GM18505 (cell line): ENCODE data around the gene NLRP6.
"Not testable (repeated sequence)": the region's sequence is repeated elsewhere in the genome, so short reads cannot be mapped to it uniquely, and the experiment has no call there.

Source experiments
- ATAC-seq: cut with Tn5 transposase; IDR thresholded peaks from one replicate; pipeline ENCODE4 v1.9.1; 2021; ENCODE audit not compliant: unreplicated experiment
- POLR2A ChIP-seq: IDR thresholded peaks from 4 replicates; pipeline ENCODE4 v1.6.1; 2011; ENCODE audit warnings: borderline replicate concordance; ENCODE audit not compliant: insufficient read depth, insufficient read length; ENCODE audit errors: extremely low read depth

Gene NLRP6

GRCh38 chr11:297586-298405 lies 19.6 kb downstream of the NLRP6 start:
- no peak for TF ChIP-seq POLR2A
- ATAC-seq: no peak

GRCh38 chr11:298406-299065 lies 20.3 kb downstream of the NLRP6 start:
- no peak for ATAC-seq
- TF ChIP-seq POLR2A: no peak

- no peak for TF ChIP-seq POLR2A
- ATAC-seq: no peak
Observed at GRCh38 chr11:299081-299891, 21.1 kb downstream of the NLRP6 start, which contains the start of gene IFITM5. TSS of gene IFITM5 (minus strand) at chr11:299526. CDS start at chr11:299490, 36 bp downstream.

GRCh38 chr11:299951-300735 lies 21.9 kb downstream of the NLRP6 start:
- ATAC-seq: no peak
- no peak for TF ChIP-seq POLR2A

GRCh38 chr11:303363-303762 lies 25.2 kb downstream of the NLRP6 start:
- no peak for TF ChIP-seq POLR2A
- no peak for ATAC-seq

- no peak for ATAC-seq
- no peak for TF ChIP-seq POLR2A
Observed at GRCh38 chr11:304061-304506, 25.9 kb downstream of the NLRP6 start.

- TF ChIP-seq POLR2A: no peak
- no peak for ATAC-seq
Observed at GRCh38 chr11:304915-305843, 27.0 kb downstream of the NLRP6 start.

- TF ChIP-seq POLR2A: no peak
- no peak for ATAC-seq
Observed at GRCh38 chr11:305844-306211, 27.6 kb downstream of the NLRP6 start.

- no peak for TF ChIP-seq POLR2A
- ATAC-seq: no peak
Observed at GRCh38 chr11:306645-307371, 28.6 kb downstream of the NLRP6 start.

- peak; percentile 46 for TF ChIP-seq POLR2A
- ATAC-seq: not testable (repeated sequence)
Observed at GRCh38 chr11:307766-308708, 29.8 kb downstream of the NLRP6 start, which contains the start of gene IFITM2. TSS of gene IFITM2 (plus strand) at chr11:307816. CDS start at chr11:308193, 377 bp downstream.

GRCh38 chr11:308740-309665 lies 30.8 kb downstream of the NLRP6 start:
- ATAC-seq: not testable (repeated sequence)

- ATAC-seq: not testable (repeated sequence)
Observed at GRCh38 chr11:309979-310572, 31.9 kb downstream of the NLRP6 start.

GRCh38 chr11:311013-311748 lies 33.0 kb downstream of the NLRP6 start:
- peak; percentile 42 for ATAC-seq
